Uterus (tissue), 2 donors: ENCODE measurements around the gene HOXB7.

ENCODE experiments used
- POLR2A ChIP-seq, 2 donors: fragments of 450-650 bp; IDR thresholded peaks; one replicate each; pipeline ENCODE4 v1.6.1; 2016; ENCODE audit warnings: antibody characterized with exemption in 2 of 2, mild to moderate bottlenecking in 1 of 2, moderate library complexity in 1 of 2
- TF ChIP-seq, protein P1 (sequence below), 4 experiments: fragments of 200-600 bp in 2 of 4; fragments of 450-650 bp in 2 of 4; sonication (generic) in 2 of 4; IDR thresholded peaks; one replicate each; pipeline ENCODE4 v1.5.1; 2016 to 2019; ENCODE audit warnings: antibody characterized with exemption in 4 of 4, mild to moderate bottlenecking in 2 of 4, moderate library complexity in 1 of 4

DNA sequence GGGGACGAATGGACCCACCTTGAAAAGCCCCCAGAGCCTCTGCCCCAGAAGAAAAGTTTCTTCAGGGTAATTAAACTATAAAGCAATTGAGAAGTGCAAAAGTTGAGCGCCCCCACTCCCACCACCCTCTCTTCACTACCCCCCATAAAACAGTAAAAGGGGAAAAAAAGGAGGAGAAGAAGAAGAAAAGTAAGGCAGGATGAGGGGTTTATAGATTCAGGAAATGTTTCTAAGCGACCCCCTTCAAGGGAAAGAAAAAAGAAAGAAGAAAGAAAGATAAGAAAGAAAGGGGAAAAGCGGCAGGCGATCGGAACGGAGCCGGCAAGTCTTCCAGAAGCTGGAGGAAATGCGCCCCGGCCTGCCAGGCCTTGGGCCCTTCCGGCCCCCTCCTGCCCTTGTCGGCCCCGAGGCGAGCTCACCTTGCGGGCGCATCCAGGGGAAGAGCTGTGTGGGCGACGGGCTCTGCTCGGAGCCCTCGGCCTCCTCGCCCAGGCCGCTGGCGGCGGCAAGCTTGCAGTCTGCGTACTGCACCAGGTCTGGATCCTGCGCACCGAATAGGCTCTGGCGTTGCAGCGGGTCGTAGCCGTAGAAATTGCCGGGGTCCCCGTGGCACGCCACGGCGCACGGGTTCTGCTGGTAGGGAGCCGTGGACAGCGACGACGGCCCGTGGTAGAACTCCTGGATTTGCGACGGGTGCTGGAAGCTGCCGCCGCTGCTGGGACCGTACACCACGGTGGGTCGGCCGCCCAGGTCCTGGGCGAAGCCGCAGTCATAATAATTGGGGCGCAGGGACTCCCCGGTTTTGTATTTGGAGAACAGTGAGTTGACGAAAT lies 3.3 kb upstream of the HOXB7 start:
- TF ChIP-seq POLR2A (IDR thresholded peaks at IDR 0.05), result no peak
- TF ChIP-seq, protein P1, sequence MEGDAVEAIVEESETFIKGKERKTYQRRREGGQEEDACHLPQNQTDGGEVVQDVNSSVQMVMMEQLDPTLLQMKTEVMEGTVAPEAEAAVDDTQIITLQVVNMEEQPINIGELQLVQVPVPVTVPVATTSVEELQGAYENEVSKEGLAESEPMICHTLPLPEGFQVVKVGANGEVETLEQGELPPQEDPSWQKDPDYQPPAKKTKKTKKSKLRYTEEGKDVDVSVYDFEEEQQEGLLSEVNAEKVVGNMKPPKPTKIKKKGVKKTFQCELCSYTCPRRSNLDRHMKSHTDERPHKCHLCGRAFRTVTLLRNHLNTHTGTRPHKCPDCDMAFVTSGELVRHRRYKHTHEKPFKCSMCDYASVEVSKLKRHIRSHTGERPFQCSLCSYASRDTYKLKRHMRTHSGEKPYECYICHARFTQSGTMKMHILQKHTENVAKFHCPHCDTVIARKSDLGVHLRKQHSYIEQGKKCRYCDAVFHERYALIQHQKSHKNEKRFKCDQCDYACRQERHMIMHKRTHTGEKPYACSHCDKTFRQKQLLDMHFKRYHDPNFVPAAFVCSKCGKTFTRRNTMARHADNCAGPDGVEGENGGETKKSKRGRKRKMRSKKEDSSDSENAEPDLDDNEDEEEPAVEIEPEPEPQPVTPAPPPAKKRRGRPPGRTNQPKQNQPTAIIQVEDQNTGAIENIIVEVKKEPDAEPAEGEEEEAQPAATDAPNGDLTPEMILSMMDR (IDR thresholded peaks at IDR 0.05), result no peak
